GM19438 (cell line): ENCODE results near the gene SLC25A20.
"Not testable (repeated sequence)": the region's sequence is repeated elsewhere in the genome, so short reads cannot be mapped to it uniquely, and the experiment has no call there.

Source experiments
- ATAC-seq: cut with Tn5 transposase; IDR thresholded peaks from one replicate; pipeline ENCODE4 v1.9.1; 2021; ENCODE audit warnings: low read depth; ENCODE audit not compliant: unreplicated experiment

Gene SLC25A20

GRCh38 chr3:48847504-48848423, 50.9 kb downstream of the SLC25A20 start, which contains the start of gene PRKAR2A:
TSS of gene PRKAR2A (minus strand) at chr3:48847874. CDS start at chr3:48847596, 278 bp downstream.
- ATAC-seq: peak; percentile 89

GRCh38 chr3:48847053-48847503, 51.6 kb downstream of the SLC25A20 start:
- ATAC-seq: peak; percentile 42

GRCh38 chr3:48845170-48845569, 53.5 kb downstream of the SLC25A20 start:
- ATAC-seq: no peak

GRCh38 chr3:48837163-48837562, 61.5 kb downstream of the SLC25A20 start:
- no peak for ATAC-seq

GRCh38 chr3:48835650-48836366, 62.9 kb downstream of the SLC25A20 start:
- ATAC-seq: no peak

GRCh38 chr3:48832684-48833083, 66.0 kb downstream of the SLC25A20 start:
- ATAC-seq: no peak

GRCh38 chr3:48830715-48831114, 68.0 kb downstream of the SLC25A20 start:
- no peak for ATAC-seq

GRCh38 chr3:48829525-48829924, 69.2 kb downstream of the SLC25A20 start:
- not testable (repeated sequence) for ATAC-seq

GRCh38 chr3:48827874-48828273, 70.8 kb downstream of the SLC25A20 start:
- not testable (repeated sequence) for ATAC-seq

GRCh38 chr3:48826451-48826850, 72.2 kb downstream of the SLC25A20 start:
- no peak for ATAC-seq

- ATAC-seq: no peak
Measured at GRCh38 chr3:48820612-48821324, 77.9 kb downstream of the SLC25A20 start.

GRCh38 chr3:48819234-48820221, 79.2 kb downstream of the SLC25A20 start:
- no peak for ATAC-seq

GRCh38 chr3:48811524-48811923, 87.2 kb downstream of the SLC25A20 start:
- ATAC-seq: no peak
